Measurements from ENCODE around the gene C16orf92. TPM values are rescaled to one million over a fixed set of nuclear protein-coding genes. Genes with fewer than 3 reads are reported as not detected.

Gene C16orf92
- total RNA-seq, 1 experiment from 2014 or later = not detected

DNA sequence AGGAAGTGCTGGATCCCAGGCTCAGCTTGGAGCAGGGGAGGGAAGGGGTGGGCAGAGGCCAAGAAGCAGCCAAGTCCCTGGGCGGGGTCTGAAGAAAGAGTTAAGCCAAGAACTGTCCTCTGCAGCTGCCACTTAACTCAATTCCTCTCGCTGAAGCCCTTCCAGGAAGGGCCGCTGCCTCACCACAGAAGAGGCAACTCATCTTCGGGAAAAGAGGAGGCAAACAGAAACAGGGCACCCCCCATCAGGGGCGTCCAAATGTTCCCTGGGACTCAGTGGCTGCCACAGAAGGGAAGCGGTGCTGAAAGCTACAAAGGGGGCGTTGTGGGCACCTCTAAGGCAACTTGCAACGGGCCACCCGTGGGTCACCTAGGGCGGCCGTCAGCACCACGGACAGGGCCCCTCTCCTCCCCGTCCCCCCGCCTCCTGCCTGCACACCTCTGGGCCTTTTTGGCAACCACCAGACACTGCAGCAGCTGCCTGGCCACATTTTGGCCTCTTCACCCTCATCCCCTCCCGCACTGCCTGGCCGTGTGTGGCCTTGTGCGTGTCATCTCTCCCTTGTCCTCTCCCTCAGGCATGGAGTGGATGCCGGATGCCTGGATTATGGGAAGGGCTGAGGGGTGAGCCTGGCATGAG lies 5.6 kb downstream of the C16orf92 start (continued):
- TF ChIP-seq NFATC4 (CRISPR knock-in tag; IDR thresholded peaks at IDR 0.05) (no peak), SP1 (CRISPR knock-in tag; conservative IDR thresholded peaks at IDR 0.05) (no peak), EMX1 (CRISPR knock-in tag; IDR thresholded peaks at IDR 0.05) (no peak), OVOL2 (CRISPR knock-in tag; IDR thresholded peaks at IDR 0.05; ENCODE audit: borderline replicate concordance) (no peak), CREB1 (CRISPR knock-in tag; IDR thresholded peaks at IDR 0.05) (peak; percentile 70; the same call in 1 of the 2 replicates), ZNF671 (CRISPR knock-in tag; IDR thresholded peaks at IDR 0.05) (no peak), JUN (CRISPR knock-in tag; IDR thresholded peaks at IDR 0.05) (peak; percentile 90), ZNF219 (CRISPR knock-in tag; IDR thresholded peaks at IDR 0.05; ENCODE audit: borderline replicate concordance) (peak; percentile 90; the same call in 1 of the 2 replicates), ELF4 (CRISPR knock-in tag; IDR thresholded peaks at IDR 0.05; ENCODE audit: low read depth) (no peak), ZBTB21 (CRISPR knock-in tag; IDR thresholded peaks at IDR 0.05; ENCODE audit: borderline replicate concordance) (no peak)
- TF ChIP-seq, protein P1, sequence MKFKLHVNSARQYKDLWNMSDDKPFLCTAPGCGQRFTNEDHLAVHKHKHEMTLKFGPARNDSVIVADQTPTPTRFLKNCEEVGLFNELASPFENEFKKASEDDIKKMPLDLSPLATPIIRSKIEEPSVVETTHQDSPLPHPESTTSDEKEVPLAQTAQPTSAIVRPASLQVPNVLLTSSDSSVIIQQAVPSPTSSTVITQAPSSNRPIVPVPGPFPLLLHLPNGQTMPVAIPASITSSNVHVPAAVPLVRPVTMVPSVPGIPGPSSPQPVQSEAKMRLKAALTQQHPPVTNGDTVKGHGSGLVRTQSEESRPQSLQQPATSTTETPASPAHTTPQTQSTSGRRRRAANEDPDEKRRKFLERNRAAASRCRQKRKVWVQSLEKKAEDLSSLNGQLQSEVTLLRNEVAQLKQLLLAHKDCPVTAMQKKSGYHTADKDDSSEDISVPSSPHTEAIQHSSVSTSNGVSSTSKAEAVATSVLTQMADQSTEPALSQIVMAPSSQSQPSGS (CRISPR knock-in tag; IDR thresholded peaks at IDR 0.05; ENCODE audit: borderline replicate concordance, low read depth) = no peak
- TF ChIP-seq, protein P2, sequence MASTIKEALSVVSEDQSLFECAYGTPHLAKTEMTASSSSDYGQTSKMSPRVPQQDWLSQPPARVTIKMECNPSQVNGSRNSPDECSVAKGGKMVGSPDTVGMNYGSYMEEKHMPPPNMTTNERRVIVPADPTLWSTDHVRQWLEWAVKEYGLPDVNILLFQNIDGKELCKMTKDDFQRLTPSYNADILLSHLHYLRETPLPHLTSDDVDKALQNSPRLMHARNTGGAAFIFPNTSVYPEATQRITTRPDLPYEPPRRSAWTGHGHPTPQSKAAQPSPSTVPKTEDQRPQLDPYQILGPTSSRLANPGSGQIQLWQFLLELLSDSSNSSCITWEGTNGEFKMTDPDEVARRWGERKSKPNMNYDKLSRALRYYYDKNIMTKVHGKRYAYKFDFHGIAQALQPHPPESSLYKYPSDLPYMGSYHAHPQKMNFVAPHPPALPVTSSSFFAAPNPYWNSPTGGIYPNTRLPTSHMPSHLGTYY (CRISPR knock-in tag; IDR thresholded peaks at IDR 0.05) = no peak
- TF ChIP-seq, protein P3, sequence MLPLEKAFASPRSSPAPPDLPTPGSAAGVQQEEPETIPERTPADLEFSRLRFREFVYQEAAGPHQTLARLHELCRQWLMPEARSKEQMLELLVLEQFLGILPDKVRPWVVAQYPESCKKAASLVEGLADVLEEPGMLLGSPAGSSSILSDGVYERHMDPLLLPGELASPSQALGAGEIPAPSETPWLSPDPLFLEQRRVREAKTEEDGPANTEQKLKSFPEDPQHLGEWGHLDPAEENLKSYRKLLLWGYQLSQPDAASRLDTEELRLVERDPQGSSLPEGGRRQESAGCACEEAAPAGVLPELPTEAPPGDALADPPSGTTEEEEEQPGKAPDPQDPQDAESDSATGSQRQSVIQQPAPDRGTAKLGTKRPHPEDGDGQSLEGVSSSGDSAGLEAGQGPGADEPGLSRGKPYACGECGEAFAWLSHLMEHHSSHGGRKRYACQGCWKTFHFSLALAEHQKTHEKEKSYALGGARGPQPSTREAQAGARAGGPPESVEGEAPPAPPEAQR (CRISPR knock-in tag; IDR thresholded peaks at IDR 0.05) = no peak
- TF ChIP-seq, protein P4, sequence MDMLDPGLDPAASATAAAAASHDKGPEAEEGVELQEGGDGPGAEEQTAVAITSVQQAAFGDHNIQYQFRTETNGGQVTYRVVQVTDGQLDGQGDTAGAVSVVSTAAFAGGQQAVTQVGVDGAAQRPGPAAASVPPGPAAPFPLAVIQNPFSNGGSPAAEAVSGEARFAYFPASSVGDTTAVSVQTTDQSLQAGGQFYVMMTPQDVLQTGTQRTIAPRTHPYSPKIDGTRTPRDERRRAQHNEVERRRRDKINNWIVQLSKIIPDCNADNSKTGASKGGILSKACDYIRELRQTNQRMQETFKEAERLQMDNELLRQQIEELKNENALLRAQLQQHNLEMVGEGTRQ (CRISPR knock-in tag; IDR thresholded peaks at IDR 0.05) = no peak
- TF ChIP-seq, protein P5, sequence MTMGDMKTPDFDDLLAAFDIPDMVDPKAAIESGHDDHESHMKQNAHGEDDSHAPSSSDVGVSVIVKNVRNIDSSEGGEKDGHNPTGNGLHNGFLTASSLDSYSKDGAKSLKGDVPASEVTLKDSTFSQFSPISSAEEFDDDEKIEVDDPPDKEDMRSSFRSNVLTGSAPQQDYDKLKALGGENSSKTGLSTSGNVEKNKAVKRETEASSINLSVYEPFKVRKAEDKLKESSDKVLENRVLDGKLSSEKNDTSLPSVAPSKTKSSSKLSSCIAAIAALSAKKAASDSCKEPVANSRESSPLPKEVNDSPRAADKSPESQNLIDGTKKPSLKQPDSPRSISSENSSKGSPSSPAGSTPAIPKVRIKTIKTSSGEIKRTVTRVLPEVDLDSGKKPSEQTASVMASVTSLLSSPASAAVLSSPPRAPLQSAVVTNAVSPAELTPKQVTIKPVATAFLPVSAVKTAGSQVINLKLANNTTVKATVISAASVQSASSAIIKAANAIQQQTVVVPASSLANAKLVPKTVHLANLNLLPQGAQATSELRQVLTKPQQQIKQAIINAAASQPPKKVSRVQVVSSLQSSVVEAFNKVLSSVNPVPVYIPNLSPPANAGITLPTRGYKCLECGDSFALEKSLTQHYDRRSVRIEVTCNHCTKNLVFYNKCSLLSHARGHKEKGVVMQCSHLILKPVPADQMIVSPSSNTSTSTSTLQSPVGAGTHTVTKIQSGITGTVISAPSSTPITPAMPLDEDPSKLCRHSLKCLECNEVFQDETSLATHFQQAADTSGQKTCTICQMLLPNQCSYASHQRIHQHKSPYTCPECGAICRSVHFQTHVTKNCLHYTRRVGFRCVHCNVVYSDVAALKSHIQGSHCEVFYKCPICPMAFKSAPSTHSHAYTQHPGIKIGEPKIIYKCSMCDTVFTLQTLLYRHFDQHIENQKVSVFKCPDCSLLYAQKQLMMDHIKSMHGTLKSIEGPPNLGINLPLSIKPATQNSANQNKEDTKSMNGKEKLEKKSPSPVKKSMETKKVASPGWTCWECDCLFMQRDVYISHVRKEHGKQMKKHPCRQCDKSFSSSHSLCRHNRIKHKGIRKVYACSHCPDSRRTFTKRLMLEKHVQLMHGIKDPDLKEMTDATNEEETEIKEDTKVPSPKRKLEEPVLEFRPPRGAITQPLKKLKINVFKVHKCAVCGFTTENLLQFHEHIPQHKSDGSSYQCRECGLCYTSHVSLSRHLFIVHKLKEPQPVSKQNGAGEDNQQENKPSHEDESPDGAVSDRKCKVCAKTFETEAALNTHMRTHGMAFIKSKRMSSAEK (CRISPR knock-in tag; IDR thresholded peaks at IDR 0.05; ENCODE audit: borderline replicate concordance) = no peak
- TF ChIP-seq, protein P6, sequence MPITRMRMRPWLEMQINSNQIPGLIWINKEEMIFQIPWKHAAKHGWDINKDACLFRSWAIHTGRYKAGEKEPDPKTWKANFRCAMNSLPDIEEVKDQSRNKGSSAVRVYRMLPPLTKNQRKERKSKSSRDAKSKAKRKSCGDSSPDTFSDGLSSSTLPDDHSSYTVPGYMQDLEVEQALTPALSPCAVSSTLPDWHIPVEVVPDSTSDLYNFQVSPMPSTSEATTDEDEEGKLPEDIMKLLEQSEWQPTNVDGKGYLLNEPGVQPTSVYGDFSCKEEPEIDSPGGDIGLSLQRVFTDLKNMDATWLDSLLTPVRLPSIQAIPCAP (CRISPR knock-in tag; IDR thresholded peaks at IDR 0.05) = no peak
- TF ChIP-seq, protein P7, sequence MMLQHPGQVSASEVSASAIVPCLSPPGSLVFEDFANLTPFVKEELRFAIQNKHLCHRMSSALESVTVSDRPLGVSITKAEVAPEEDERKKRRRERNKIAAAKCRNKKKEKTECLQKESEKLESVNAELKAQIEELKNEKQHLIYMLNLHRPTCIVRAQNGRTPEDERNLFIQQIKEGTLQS (CRISPR knock-in tag; conservative IDR thresholded peaks at IDR 0.05) = no peak
- TF ChIP-seq, protein P8, sequence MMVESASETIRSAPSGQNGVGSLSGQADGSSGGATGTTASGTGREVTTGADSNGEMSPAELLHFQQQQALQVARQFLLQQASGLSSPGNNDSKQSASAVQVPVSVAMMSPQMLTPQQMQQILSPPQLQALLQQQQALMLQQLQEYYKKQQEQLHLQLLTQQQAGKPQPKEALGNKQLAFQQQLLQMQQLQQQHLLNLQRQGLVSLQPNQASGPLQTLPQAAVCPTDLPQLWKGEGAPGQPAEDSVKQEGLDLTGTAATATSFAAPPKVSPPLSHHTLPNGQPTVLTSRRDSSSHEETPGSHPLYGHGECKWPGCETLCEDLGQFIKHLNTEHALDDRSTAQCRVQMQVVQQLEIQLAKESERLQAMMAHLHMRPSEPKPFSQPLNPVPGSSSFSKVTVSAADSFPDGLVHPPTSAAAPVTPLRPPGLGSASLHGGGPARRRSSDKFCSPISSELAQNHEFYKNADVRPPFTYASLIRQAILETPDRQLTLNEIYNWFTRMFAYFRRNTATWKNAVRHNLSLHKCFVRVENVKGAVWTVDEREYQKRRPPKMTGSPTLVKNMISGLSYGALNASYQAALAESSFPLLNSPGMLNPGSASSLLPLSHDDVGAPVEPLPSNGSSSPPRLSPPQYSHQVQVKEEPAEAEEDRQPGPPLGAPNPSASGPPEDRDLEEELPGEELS (CRISPR knock-in tag; IDR thresholded peaks at IDR 0.05) = peak; percentile 76; the same call in 1 of the 2 replicates
